ENCODE data around the gene EXD3.
A peak's percentile ranks its signal among the peaks of the same experiment; 100 is the strongest.
"Not testable (repeated sequence)": the region's sequence is repeated elsewhere in the genome, so short reads cannot be mapped to it uniquely, and the experiment has no call there.

The EXD3 gene

DNA sequence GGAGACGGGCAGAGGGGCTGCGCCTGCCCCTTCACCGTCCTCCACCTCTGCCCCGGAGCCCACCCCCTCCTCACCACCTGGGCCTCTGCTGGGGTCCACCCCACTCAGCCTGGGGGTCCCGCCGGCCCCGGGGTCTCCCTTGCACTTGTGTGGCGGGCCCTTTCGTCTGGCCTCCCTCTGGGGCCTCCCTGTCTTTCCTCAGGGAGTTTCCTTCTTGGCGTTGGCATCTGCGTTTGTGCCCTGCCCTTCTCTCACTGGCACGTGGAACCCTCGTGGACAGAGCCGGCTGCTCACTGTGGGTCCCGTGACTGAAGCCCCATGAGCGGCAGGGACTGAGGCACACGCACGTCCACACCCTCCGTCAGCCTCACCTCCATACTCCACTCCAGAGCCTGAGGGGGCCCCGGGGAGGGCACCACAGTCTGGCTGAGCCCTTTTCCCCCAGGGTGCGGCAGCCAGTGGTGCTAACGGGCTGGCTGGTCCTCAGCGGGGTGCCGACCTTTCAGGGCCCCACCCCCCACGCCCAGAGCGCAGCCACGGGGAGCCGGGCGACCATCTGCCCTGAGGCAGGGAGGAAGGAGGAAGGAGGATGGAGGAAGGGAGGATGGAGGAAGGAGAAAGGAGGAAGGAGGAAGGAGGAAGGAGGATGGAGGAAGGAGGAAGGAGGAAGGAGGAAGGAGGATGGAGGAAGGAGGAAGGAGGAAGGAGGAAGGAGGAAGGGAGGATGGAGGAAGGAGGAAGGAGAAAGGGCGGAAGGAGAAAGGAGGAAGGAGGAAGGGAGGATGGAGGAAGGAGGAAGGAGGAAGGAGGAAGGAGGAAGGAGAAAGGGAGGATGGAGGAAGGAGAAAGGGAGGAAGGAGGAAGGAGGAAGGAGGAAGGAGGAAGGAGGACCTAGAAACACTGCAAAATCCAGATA, 67.9 kb downstream of the EXD3 start:
- DNase-seq, result no peak

DNA sequence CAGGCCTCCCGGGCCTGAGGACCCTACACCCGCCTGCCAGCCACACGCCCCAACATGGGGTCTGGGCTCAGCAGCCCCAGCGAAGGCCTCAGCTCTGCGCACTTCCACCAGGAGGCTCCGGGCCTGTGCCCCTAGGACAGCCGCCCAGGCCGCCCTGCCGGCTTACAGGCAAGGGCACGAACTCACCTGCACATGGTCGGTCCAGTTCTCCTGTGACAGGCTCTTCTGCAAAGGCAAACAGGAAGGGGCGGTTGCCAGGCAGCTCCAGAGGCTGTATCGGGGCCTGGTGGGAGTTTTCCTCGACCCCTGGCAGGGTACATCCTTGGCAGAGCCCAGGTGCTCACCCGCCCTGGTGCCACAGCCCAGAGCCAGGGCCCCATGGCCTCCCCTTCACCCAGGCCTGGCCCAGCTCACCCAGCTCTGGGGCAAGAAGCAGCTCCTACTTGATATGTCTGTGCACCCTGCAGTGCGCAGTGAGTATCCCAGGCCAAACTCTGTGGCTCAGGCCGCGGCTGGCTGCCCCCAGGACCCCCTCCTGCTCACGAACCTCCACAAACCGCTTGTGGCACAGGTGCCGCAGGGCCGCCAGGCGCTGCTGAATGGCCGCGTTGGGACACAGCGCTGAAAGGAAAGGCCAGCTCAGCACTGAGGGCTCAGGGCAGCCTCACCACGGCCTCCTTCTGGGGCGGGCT, 68.7 kb downstream of the EXD3 start:
- no peak for DNase-seq

DNA sequence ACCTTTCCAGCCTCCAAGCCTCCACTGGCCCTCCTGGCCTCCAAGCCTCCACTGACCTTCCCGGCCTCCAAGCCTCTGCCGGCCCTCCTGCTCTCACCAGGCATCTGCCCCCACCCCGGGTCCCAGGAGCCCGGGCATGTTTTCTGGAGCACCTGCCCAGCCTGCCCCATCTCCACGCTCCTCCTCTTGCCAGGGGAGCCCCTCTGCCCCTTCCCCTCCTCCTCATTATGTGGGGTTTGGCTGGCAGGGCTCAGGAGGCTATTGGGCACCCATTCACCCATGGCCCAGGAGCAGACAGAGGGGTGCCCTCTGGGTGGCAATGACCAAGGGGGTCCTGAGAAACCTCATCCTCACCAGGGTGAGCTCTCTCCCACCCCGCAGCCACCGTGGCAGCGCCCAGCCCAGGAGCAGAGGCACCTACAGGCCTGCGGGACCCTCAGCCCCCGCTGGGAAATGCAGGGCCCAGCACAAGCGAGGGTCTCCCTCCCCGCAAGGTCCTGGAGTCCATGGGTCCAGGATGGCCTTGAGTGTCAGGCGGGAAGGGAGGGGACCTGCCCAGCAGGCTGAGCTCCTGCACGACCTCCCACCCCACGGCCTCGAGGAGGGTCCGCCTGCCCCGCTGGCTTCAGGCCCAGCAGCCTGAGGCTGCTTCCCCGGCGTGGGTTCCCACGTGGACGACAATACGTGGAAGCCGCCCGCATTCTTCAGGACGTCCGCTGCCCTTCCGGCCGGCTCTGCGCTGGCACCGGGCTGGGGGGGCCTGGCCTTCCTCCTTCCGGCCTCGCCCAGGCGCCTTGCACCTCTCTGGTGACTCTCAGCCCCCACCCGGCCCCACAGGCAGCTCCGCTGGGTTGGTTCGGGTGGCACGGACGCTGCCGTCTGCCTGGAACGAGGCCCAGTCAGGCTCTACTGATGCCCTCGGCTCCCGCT, 69.5 kb downstream of the EXD3 start:
- DNase-seq, result no peak

DNA sequence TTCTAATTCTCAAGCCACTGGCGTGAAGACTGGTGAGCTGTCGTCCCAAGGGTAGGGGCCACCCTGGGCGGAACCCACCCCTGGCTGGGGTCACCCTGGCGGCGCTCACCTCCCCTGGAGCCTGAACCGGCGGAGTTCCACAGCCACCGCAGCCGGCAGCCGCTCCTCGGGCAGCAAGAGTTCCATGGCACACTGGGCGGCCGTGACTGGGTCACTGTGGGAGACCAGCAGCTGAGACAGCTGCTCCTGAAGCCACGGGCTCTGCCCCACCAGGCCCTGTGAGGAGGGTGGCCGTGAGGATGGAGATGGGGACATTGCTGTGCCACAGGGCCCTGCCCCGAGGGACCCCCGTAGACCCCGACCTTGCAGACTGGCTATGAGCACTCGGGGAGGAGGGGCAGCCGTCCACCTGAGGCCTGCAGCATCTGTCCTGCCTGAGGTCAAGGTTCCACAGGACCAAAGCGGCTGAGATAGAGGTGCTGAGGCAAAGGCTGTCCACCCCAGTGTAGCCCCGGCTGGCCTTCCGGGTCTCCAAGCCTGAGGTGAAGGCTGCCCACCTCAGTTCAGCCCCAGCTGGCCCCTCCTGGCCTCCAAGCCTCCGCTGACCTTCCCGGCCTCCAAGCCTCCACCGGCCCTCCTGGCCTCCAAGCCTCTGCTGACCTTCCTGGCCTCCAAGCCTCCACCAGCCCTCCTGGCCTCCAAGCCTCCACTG, 70.3 kb downstream of the EXD3 start:
- no peak for DNase-seq

DNA sequence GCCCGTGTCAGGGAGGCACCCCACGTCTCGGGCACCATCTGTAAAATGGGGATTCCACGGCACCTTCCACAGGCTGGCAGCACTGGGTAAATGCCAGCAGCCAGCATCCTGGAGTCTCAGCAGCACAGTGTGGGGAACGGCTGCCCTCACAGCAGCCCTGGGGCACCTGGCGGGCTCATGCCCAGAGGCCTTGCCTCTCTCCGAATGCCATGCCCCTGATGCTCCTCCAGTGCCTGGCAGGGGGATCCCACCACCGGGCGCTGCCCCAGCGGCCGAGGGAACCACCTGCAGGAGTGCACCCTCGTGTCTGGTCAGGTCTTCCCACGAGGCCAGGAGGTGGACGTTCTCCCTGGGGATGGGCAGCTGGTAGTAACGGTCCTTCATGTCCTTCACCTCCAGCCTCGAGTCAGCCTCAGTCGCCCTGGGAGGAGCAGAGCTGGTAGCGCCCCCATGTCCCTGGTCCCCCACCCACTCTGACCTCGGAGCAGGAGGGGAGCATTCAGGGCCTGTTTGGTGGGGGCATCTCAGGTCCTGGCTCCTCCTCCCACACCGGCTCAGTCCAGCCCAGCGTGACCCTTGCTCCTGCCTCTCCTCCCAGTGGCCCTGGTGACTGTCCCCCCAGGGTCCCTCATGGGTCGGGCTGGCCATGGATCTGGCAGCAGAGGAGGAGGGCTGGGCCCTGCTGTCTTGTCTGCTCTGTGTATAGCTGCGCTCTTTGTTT, 71.0 kb downstream of the EXD3 start:
- peak; percentile 49 for DNase-seq

DNA sequence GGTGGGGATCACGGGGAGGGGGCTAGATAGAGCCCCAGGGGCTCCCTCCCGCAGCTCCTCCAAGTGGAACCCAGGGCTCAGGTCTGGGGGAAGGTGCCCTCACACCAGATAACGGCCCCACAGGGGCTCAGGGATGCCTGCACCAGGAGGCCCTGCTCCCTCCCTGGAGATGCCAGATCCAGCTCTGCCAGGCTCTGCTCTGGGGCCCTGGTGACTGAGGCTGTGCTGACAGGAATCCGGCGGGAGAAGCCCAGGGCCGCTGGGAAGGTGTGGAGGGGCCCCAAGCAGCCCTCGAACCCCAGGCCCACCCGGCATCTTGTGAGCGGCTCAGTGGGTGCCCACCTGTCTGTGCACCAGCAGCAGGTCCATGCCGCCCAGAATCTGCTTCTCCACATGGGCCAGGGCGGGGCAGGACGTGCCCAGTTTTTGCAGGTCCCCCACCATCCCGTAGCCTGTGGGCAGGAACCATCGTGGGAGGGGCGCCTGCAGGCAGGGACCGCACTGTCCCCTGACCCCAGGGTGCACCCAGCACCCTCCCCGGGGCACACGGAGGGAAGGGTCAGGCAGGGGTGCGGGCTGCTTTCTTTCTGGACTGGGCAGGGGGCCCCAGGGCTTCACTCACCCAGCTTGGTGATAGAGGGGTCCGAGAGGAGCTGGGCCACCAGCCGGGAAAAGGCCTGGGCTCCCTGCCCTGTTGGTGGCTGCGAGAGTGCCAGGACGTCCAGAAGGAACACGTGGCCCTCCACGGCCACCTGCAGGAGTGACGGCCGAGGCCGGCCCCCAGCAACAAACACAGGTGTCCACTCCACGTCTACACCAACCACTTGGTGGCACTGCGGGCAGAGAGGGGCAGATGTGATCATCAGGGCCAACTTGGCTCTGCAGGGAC, 72.0 kb downstream of the EXD3 start:
- peak; percentile 51 for DNase-seq

DNA sequence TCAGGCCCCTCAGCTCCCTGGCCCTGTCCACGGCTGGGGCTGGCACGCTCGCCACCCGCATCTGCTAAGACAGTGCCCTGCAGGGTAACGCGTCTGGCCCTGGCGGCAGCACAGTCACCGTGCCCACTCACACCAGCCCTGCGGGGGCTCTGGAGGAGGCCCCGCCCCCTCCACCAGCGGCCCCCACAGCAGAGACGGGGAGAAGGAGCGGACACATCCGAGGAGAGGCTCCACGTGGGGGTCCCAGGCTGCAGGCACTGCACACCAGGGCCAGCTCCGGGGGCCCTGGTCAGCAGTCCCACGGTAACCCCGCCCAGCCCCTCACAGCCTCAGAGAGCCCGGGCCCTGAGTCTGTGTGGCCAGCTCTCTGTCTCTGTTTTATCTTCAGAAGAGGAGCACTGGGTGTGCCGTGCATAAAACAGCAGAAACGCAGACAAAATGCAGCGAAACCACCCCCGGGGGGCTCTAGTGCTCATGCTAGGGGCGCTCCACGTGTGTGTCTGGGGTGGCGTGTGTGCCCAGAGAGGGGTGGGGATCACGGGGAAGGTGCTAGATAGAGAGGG, 73.4 kb downstream of the EXD3 start:
- DNase-seq, result peak; percentile 28

DNA sequence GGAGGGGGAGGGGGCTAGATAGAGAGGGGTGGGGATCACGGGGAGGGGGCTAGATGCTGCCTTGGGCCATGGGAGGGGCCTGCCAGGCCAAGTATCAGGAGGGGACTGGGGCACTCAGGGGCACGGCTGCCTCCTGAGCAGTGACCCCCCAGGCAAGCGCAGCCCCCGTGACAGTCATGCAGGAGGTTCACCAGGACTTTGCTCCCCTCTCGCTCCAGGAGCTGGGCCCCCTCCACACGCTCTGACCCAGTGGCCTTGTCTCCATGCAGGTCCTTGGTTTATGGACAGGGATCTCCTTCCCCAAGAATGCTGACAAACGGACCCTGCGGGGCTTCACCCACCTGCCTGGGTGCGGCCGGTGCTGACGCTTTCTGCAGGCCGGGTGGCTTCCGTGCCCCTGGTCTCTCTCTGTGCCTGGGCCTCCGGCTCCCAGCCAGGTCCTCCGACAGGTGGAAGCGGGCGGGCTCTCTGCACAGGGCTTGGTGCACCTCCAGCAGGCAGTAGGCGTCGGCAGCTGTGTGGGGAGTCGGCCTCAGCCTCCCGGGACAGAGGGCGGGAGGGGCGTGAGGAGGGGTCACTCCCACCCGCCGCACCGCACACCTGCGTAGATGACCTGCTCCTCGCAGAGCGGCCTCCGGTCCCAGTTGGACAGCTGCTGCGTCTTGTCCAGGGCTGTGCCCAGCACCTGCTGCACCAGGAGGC, 74.0 kb downstream of the EXD3 start:
- peak; percentile 37 for DNase-seq

DNA sequence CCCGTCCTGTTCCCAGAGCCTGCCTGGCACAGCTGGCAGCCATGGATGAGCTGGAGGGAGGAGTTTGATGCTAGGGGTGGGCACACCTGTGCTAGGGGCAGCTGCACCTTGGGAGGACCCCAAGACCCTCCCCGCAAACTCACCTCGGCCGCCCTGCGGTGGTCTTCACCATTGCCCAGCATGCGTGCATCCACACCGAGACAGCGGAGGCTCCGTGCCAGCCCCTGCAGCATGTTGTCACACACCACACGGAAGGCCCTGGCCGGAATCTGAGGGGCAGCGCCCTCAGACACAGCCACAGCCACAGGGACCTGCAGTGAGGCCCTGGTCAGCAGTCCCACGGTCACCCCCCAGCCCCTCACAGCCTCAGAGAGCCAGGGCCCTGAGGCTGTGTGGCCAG, 75.0 kb downstream of the EXD3 start:
- DNase-seq, result no peak

DNA sequence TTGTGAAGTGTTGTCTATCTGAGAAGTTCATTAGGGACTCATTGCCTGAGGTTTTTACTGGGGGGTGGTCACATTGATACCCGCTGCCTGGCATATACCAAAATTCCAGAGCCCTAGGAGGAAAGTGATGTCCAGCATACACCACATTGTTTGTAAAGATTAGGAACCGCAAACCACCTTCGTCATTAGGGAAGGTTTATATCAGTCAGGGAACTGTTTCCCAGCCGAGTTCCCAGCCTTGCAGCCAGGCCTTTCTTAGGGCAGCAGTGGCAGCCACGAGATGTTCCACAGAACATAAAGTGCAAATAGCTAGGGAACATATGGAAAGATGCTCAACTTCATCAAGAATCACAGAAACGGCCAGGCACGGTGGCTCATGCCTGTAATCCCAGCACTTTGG, 80.5 kb downstream of the EXD3 start:
- DNase-seq, result no peak

DNA sequence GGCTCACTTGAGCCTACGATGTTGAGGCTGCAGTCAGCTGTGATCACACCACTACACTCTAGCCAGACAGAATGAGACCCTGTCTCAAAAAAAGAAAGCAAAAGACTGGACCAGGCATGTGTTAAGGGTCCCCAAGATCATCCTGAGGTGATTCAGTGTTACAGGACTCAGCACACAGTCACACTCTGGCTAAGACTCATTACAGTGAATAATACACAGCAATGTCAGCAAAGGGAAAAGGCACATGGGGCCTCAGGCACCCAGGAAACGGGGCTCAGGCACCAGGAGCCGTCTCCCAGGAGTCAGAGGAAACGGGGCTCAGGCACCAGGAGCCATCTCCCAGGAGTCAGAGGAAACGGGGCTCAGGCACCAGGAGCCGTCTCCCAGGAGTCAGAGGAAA, 81.7 kb downstream of the EXD3 start:
- no peak for DNase-seq

DNA sequence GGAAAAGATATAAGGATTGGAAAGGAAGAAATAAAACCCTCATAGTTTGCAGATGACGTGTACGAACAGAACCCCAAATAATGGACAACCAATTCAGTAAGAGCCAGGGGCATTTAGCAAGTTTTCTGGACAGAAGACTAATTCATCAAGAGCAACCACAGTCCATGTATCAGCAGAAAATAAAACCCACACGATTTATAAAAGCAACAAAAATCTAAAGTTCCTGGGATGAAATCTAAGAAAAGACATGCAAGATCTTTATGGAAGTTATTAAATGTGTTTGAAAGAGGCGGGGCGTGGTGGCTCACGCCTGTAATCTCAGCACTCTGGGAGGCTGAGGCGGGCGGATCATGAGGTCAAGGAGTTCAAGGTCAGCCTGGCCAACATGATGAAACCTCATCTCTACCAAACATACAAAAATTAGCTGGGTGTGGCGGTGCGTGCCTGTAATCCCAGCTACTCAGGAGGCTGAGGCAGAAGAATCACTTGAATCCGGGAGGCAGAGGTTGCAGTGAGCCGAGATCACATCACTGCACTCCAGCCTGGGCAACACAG, 83.0 kb downstream of the EXD3 start:
- not testable (repeated sequence) for DNase-seq

DNA sequence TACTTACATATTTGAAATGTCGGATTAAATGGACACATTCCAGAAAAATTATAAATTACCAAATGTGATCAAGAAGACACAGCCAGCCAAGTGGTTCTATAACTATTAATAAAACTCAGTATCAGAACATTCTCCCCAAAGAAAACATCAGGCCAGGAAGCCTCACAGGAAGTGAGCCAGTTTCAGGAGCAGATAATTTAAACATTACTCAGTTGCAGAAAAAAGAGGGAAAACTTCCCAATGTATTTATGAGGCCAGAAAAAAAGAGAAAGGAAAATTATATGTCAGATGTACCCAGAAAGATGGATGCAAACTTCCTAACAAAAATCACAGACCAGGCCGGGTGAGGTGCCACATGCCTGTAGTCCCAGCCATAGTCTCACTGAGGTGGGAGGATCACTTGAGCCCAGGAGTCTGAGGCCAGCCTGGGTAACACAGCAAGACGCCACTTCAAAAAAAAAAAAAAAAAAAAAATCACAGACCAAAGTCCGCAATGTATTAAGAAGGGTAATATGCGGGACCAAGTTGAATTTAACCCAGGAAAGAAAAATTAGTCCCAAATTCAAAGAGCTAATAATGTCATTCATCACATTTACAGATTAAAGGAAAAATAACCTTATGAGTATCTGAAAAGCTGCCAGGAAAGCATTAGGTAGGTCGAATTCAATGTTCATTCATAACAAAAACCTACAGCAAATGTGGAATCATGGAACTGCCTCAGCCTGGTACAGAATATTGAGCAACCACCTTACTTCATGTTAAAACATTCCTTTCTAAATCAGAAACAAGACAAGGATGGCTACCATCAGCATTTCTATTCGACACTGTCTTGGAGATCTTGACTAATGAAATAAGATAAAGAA, 83.7 kb downstream of the EXD3 start:
- no peak for DNase-seq

DNA sequence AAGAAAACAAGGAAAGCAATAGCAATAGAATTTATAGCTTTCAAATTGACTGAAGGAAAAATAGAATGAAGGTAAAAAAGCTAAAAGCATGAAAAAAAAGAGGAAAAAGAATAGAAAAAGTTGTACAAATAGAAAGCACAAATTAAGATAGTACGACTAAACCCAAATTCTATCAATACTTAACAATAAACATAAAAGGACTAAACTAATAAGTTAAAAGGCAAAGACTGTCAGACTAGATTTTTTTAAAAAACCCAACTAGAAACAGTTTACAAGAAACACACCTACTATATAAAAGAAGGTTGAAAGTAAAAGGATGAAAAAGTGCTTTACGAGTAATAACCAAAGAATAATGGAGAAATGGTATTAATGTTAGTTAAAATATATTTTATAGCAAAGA, 86.2 kb downstream of the EXD3 start:
- no peak for DNase-seq

DNA sequence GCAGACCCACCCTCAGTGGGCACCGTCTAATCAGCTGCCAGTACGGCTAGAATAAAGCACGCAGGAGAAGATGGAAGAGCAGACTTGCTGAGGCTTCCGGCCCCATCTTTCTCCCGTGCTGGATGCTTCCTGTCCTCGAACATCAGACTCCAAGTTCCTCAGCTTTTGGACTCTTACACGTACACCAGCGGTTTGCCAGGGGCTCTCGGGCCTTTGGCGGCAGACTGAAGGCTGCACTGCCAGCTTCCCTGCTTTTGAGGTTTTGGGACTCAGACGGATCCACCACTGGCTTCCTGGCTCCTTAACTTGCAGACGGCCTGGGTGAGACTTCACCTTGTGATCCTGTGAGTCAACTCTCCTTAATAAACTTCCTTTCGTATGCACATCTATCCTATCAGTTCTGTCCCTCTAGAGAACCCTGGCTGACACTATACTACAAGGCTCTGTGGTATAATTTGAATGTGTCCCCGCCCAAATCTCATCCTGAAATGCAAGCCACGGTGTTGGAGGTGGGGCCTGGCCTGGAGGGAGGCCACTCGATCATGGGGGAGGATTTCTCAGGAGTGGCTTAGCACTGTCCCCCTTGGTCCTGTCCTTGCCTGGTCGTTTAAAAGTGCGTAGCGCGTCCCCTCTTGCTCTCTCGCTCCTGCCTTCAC, 89.8 kb downstream of the EXD3 start:
- DNase-seq, result no peak

DNA sequence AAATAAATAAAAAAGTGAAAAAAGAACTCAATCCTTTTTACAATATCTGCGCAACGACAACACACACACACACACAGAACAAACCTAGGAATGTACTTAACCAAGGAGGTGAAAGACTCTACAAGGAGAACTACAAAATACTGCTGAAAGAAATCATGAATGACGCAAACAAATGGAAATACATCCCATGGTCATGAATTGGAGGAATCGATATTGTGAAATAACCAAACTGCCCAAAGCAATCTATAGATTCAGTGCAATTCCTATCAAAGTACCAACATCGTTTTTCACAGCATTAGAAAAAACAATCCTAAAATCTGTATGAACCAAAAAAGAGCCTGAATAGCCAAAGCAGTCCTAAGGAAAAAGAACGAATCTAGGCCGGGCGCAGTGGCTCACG, 91.0 kb downstream of the EXD3 start:
- no peak for DNase-seq

DNA sequence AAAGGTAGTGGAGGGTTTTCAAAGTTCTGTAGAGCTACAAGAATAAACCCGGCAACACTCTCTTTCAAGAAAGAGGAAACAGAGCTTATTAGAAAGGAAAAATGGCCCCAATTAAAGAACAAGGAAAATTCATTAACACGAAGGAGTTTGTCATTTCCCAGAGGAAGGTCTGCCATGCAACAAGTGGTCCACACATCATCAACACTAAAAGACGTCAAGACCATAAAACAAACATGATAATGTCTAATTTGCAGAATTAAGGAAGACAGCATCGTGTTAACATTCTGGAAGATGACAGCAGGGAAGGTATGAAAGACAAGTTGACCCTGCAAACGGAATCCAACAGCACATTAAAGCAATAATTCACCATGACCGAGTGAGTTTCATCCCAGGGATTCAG, 92.3 kb downstream of the EXD3 start:
- no peak for DNase-seq

DNA sequence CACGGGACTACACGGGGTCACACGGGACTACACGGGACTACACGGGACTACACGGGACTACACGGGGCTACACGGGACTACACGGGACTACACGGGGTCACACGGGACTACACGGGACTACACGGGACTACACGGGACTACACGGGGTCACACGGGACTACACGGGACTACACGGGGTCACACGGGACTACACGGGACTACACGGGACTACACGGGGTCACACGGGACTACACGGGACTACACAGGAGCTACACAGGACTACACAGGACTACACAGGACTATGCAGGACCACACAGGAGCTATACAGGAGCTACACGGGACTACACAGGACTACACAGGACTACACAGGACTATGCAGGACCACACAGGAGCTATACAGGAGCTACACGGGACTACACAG, 93.4 kb downstream of the EXD3 start:
- not testable (repeated sequence) for DNase-seq
